Activated naive CD4-positive, alpha-beta T cell treated with anti-CD3 and anti-CD28 coated beads, Interleukin-2, amount 50 U/mL, for 72 hours (primary cell): ENCODE measurements around the gene UNC79. TPM values are rescaled to one million over a fixed set of nuclear protein-coding genes. Genes with fewer than 3 reads are reported as not detected.
A peak's percentile ranks its signal among the peaks of the same experiment; 100 is the strongest.

Experiments
- ATAC-seq, 2 donors: fragments of 150-1000 bp; cut with Tn5 transposase; 2 replicates each; pipeline ENCODE4 v1.10.0; 2021; ENCODE audit warnings: mild to moderate bottlenecking in 2 of 2, moderate library complexity in 2 of 2
- DNase-seq, 2 donors: peaks; one replicate each; pipeline ENCODE4 v3.0.0; 2021 to 2022; ENCODE audit warnings: low spot score in 2 of 2
- H3K27ac Mint-ChIP-seq, 2 donors: one replicate each; pipeline ENCODE4 v1.8.0; 2022; ENCODE audit warnings: mild to moderate bottlenecking in 2 of 2, mixed read lengths in 2 of 2
- H3K36me3 Mint-ChIP-seq, 2 donors: one replicate each; pipeline ENCODE4 v1.8.0; 2022; ENCODE audit warnings: mixed read lengths in 2 of 2
- H3K9me3 Mint-ChIP-seq, 2 donors: one replicate each; pipeline ENCODE4 v1.8.0; 2022; ENCODE audit warnings: mixed read lengths in 2 of 2
- total RNA-seq, 2 donors: library from RNA; stranded (reverse); gene quantifications; one replicate each; pipeline ENCODE4 v1.2.3, GENCODE V29; 2022

UNC79 gene
- total RNA-seq, 2 donors from 2014 or later, result 0.02 TPM; not detected in 1

GRCh38 chr14:93719256-93719655 is 288.5 kb downstream of the UNC79 start:
- Mint-ChIP-seq H3K27ac (no peak overlapping the region), H3K9me3 (peaks cover 8 to 9% of the 10 kb centered on the region in 2 donors), H3K36me3 (no peaks in the 10 kb centered on the region)
- DNase-seq (no peak), ATAC-seq (no peak)

GRCh38 chr14:93720076-93720815 is 289.5 kb downstream of the UNC79 start:
- Mint-ChIP-seq H3K9me3 (peaks cover 8 to 9% of the 10 kb centered on the region in 2 donors), H3K36me3 (no peaks in the 10 kb centered on the region), H3K27ac (no peak overlapping the region)
- no peak for DNase-seq
- ATAC-seq, result no peak

DNA sequence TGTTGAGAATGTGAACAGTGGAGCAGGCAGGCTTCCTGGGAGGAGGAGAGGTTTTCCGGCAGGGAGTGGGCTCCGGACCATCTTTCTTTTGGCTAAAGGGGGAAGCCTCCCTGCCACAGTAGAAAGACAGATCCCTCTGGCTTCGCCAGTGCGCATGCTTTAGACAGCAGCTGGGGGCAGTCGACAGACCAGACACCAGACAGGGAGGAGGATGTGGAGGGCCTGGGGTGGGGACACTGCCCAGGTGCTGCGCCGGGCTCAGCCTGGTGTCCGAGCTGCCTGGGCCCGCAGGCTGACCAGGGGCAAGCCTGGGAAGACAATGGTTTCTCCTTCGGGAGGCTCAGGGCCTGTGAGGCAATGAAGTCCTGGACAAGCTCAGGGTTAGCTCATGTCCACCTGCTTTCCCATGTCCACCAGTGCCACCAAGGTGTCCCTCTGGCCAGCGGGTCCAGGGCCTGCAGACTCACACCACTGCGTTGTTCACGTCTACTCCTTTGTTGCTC is 290.3 kb downstream of the UNC79 start:
- Mint-ChIP-seq H3K9me3 (peaks cover 8 to 9% of the 10 kb centered on the region in 2 donors), H3K36me3 (no peaks in the 10 kb centered on the region), H3K27ac (no peak overlapping the region)
- ATAC-seq (no peak), DNase-seq (no peak)

- DNase-seq (no peak), ATAC-seq (no peak)
- Mint-ChIP-seq H3K36me3 (no peaks in the 10 kb centered on the region), H3K9me3 (peaks cover 8 to 9% of the 10 kb centered on the region in 2 donors), H3K27ac (no peak overlapping the region)
These were observed 292.3 kb downstream of the UNC79 start for GRCh38 chr14:93723001-93723400.

- DNase-seq, result no peak
- Mint-ChIP-seq H3K27ac (no peak overlapping the region), H3K9me3 (peaks cover 8 to 9% of the 10 kb centered on the region in 2 donors), H3K36me3 (no peaks in the 10 kb centered on the region)
- no peak for ATAC-seq
These were observed 294.4 kb downstream of the UNC79 start for GRCh38 chr14:93725002-93725582.

DNA sequence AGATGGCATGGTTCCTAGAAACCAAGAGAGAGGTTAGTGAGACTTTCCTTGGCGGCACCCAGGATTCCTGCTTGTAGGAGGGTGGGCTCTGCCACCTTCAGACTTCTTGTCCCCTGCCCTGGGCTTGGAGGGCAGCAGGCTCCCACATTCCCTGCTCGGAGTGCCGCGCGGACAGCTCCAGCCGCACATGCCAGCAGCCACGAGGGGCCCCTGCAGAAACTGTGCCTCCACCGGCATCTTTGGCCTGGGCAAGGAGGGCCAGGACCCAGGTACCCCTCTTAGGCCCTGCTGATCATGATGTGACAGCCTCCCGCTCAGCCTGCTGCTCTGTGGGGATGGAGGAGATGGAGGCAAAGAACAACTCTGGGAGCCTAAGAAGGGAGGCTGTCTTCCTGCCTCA is 295.3 kb downstream of the UNC79 start:
- H3K27ac Mint-ChIP-seq, result no peak overlapping the region
- DNase-seq, result no peak
- no peak for ATAC-seq
- H3K9me3 Mint-ChIP-seq, result peaks cover 8 to 9% of the 10 kb centered on the region in 2 donors
- no peaks in the 10 kb centered on the region for H3K36me3 Mint-ChIP-seq

GRCh38 chr14:93727039-93727740 is 296.5 kb downstream of the UNC79 start:
- Mint-ChIP-seq H3K36me3 (no peaks in the 10 kb centered on the region), H3K27ac (no peak overlapping the region), H3K9me3 (peaks cover 4 to 5% of the 10 kb centered on the region in 2 donors)
- DNase-seq (no peak), ATAC-seq (no peak)

GRCh38 chr14:93727917-93728650 is 297.3 kb downstream of the UNC79 start:
- Mint-ChIP-seq H3K36me3 (no peaks in the 10 kb centered on the region), H3K27ac (no peak overlapping the region), H3K9me3 (no peaks in the 10 kb centered on the region)
- no peak for DNase-seq
- ATAC-seq, result no peak

DNA sequence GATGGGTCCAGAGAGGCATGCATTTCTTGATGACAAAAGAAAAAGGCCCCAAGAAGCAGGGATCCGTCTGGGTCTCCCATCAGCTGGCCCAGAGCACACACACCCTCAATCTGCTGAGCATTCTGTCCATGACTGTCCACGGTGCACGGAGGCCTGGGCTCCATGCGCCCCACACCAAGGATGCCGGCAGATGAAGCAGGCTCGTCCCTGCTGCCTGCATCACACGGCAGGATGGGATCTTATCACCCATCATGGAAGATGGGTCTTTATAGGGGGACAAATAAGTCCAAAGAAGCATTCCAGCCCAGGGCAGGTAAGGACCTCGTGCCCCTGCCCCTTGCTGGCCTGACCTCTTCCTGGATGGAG is 297.9 kb downstream of the UNC79 start:
- ATAC-seq, result no peak

DNA sequence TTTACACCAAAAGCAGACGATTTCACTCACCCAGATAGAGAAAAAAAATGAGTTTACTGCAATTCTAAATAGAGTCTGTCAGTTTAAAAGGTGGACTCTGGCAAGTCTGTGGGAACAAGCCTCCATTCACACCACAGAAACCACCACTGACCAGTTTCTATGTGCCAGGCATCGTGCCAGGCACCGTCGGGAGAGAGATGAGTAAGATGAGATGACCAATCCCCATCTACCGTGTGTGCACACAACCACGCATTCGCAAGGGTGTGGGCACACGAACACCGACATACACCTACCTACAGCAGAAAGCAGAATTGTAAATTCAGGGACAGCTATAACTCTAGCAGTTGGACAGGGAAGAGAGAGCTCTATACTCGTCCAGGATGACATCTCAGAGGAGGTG is 299.3 kb downstream of the UNC79 start:
- ATAC-seq, result no peak
- Mint-ChIP-seq H3K36me3 (no peaks in the 10 kb centered on the region), H3K27ac (no peak overlapping the region), H3K9me3 (no peaks in the 10 kb centered on the region)
- DNase-seq, result no peak

More for the DNA sequence above, 297.9 kb downstream of the UNC79 start:
- Mint-ChIP-seq H3K36me3 (no peaks in the 10 kb centered on the region), H3K27ac (no peak overlapping the region), H3K9me3 (no peaks in the 10 kb centered on the region)
- DNase-seq, result no peak

DNA sequence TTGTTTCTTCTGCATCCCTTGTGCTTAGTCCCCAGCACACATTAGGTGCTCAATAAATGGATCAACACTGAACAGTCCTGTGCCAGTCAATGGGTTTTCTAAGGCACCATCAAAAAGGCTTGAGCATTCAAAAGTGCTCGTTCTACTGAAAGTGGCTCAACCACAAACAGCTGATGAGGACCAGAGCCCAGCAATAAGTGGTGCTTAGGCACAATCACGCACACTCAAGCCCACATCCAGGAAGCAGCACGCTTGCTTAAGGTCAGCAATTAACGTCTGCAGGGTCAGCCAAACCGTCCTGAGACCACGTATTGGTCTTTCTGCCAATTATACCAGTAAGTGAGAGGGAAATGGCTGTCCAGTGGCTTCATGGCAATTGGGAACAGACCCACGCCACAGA is 301.0 kb downstream of the UNC79 start:
- Mint-ChIP-seq H3K27ac (no peak overlapping the region), H3K9me3 (no peaks in the 10 kb centered on the region), H3K36me3 (no peaks in the 10 kb centered on the region)
- ATAC-seq (no peak), DNase-seq (no peak)

DNA sequence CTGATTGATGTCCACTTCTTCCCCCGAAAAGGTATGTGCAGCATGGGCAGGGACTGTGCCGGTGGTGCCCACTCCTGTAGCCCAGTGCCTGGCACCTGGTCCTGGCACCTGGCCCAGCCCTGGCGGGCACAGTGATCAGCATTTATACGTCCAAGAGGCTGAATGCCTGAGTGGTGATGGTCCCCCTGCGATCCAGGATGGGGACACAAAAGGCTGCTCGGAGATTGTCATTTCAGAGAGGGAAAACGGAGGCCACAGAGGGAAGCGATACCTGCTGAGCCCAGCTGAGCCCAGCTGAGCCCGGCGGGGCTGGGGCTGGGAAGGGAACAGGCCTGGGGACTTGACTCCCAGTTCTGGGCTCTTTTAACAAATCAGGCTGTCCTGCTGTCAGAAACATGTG is 301.8 kb downstream of the UNC79 start:
- H3K9me3 Mint-ChIP-seq, result no peaks in the 10 kb centered on the region
- ATAC-seq, result no peak
- no peak overlapping the region for H3K27ac Mint-ChIP-seq
- no peaks in the 10 kb centered on the region for H3K36me3 Mint-ChIP-seq
- no peak for DNase-seq

DNA sequence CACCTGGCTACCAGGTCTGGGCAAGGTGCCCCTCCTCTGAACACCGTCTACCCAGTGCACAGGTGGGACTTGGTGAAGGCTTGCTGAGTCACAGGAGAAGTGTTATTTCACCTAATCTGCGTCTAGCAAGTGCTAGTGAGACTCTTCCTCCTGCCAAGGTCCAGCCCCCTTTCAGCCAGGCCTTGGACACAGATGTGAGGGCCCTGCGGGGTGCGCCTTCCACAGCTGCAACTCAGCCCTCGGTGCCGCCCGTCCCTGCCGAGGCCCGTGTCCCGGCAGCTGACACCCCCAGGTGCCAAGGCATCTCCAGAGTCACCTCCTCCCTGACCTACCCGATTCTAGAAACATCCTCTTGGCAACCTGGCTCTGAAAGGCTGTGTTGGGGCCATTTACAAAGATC is 302.5 kb downstream of the UNC79 start:
- no peaks in the 10 kb centered on the region for H3K36me3 Mint-ChIP-seq
- no peaks in the 10 kb centered on the region for H3K9me3 Mint-ChIP-seq
- ATAC-seq (no peak), DNase-seq (no peak)
- no peak overlapping the region for H3K27ac Mint-ChIP-seq

GRCh38 chr14:93733631-93734030 is 302.9 kb downstream of the UNC79 start:
- no peaks in the 10 kb centered on the region for H3K9me3 Mint-ChIP-seq
- H3K36me3 Mint-ChIP-seq, result no peaks in the 10 kb centered on the region
- no peak overlapping the region for H3K27ac Mint-ChIP-seq
- ATAC-seq (no peak), DNase-seq (no peak)

GRCh38 chr14:93734086-93734822 is 303.5 kb downstream of the UNC79 start:
- Mint-ChIP-seq H3K9me3 (no peaks in the 10 kb centered on the region), H3K36me3 (no peaks in the 10 kb centered on the region), H3K27ac (no peak overlapping the region)
- no peak for DNase-seq
- ATAC-seq, result no peak

GRCh38 chr14:93735206-93735605 is 304.5 kb downstream of the UNC79 start:
- Mint-ChIP-seq H3K27ac (peak overlapping the region in 1 of 2 donors; percentile 85), H3K36me3 (no peaks in the 10 kb centered on the region), H3K9me3 (no peaks in the 10 kb centered on the region)
- ATAC-seq, result no peak
- no peak for DNase-seq
